ENCODE data around the gene PLEKHM2. TPM values are rescaled to one million over a fixed set of nuclear protein-coding genes. Genes with fewer than 3 reads are reported as not detected.
A peak's percentile ranks its signal among the peaks of the same experiment; 100 is the strongest.

Gene PLEKHM2
- polyA plus RNA-seq, 1 donor (not counting 4 experiments of a cell fraction or from before 2014, with no cell fraction given) = 30.0 TPM

DNA sequence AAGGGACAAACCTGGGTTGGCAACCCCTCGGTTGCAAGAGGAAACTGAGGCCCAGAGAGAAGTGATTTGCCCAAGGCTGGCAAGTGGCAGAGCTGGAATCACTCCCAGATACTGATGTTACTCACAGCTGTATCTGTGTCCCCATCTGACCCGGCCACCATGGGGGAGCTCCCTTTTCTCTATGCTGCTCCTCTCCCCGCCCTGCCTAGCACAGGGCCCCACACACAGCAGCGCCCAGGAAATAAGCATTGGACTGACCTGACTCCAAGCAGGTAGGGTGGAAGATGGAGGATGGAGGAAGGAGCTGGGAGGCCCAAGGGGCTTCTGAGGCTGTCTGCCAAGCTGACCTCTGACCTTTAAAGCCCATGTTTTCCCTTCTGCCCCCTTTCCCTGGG is 71.5 kb downstream of the PLEKHM2 start:
- no peak for FAIRE-seq
- no peak for DNase-seq (ENCODE audit: low read depth, low spot score)
- Histone ChIP-seq H3K9me1 (ENCODE audit: control insufficient read depth, extremely low read depth, insufficient read depth, low read length) (no peaks in the 10 kb centered on the region), H4K20me1 (ENCODE audit: control insufficient read depth, extremely low read depth, insufficient read depth, low read length) (no peaks in the 10 kb centered on the region), H3K27me3 (ENCODE audit: control insufficient read depth, extremely low read depth, insufficient read depth, low read length) (no peaks in the 10 kb centered on the region), H3K27ac (ENCODE audit: control insufficient read depth, insufficient read depth, low read length) (no peak overlapping the region), H3K79me2 (ENCODE audit: control insufficient read depth, insufficient read depth, low read length) (peaks cover 17% of the 10 kb centered on the region), H3K9ac (ENCODE audit: control insufficient read depth, extremely low read depth, insufficient read depth, low read length) (no peak overlapping the region), H3K4me2 (ENCODE audit: control insufficient read depth, extremely low read depth, insufficient read depth, low read depth, low read length) (no peak overlapping the region), H3K4me1 (ENCODE audit: control insufficient read depth, extremely low read depth, insufficient read depth, low read length) (peaks cover 24% of the 10 kb centered on the region), H2AFZ (ENCODE audit: control insufficient read depth, low read length) (no peak overlapping the region), H3K36me3 (ENCODE audit: control insufficient read depth in 2 of 2, extremely low read depth in 1 of 2, insufficient read depth in 2 of 2, low read length in 2 of 2) (no peaks in the 10 kb centered on the region), H3K4me3 (ENCODE audit: control insufficient read depth in 2 of 3, extremely low read depth in 1 of 3, insufficient read depth in 2 of 3, low read depth in 1 of 3, low read length in 3 of 3) (no peak overlapping the region), H3K9me3 (ENCODE audit: control insufficient read depth, low read depth, low read length) (no peaks in the 10 kb centered on the region)
- TF ChIP-seq, protein P1, sequence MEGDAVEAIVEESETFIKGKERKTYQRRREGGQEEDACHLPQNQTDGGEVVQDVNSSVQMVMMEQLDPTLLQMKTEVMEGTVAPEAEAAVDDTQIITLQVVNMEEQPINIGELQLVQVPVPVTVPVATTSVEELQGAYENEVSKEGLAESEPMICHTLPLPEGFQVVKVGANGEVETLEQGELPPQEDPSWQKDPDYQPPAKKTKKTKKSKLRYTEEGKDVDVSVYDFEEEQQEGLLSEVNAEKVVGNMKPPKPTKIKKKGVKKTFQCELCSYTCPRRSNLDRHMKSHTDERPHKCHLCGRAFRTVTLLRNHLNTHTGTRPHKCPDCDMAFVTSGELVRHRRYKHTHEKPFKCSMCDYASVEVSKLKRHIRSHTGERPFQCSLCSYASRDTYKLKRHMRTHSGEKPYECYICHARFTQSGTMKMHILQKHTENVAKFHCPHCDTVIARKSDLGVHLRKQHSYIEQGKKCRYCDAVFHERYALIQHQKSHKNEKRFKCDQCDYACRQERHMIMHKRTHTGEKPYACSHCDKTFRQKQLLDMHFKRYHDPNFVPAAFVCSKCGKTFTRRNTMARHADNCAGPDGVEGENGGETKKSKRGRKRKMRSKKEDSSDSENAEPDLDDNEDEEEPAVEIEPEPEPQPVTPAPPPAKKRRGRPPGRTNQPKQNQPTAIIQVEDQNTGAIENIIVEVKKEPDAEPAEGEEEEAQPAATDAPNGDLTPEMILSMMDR (optimal IDR thresholded peaks at IDR 0.05 in 1 of 3, IDR thresholded peaks at IDR 0.05 in 1 of 3, conservative IDR thresholded peaks at IDR 0.05 in 1 of 3; ENCODE audit: extremely low read depth in 1 of 3, insufficient read depth in 2 of 3, low read length in 3 of 3) = no peak
- no peak for TF ChIP-seq EZH2 (IDR thresholded peaks at IDR 0.05; ENCODE audit: low read length)
- dilution Hi-C loops (cut with MboI; ENCODE audit: extremely low pct_ligation_motif_present, low sequenced_read_pairs) = no loop called here

DNA sequence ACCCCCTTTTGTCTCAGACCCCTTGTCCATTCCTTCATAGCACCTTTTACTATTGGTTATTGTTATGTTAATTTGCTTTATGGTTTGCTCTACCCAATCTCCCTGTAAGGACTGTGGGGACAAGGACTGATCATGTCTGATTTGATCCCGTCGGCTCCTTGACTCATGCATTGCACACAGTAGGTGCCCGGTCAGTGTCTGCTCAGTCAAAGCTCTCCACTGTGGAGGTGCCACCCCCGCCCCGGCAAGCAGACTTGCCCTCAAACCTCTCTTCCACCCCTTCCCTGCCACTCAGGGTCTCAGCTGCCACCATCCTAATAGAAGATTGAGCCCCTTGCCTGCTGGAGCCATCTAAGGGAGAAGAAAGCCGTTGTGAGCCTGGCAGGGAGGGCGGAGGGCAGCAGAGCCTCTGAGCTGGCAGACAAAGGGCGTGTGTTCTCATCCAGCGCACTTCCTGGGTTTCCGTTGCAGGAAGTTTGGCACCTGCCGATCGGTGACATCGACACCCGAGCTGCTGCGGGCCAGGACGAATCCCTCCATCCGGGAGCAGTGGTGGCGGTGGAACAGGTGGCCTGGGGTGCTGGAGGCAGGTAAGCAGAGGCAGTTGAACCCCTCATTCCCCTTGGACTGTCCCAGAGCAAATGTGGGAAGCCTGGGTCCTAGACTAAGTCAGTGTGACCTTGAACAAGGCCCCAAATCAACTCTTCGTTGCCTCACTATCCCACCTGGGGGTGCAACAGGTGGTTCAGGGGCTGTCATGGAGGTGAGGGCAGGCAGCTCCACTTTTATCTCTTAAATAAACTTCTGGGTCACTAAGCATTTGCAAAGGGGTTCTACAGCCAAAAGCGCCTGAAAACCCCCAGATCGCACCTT is 72.3 kb downstream of the PLEKHM2 start:
- TF ChIP-seq, protein P1 (optimal IDR thresholded peaks at IDR 0.05 in 1 of 3, IDR thresholded peaks at IDR 0.05 in 1 of 3, conservative IDR thresholded peaks at IDR 0.05 in 1 of 3; ENCODE audit: extremely low read depth in 1 of 3, insufficient read depth in 2 of 3, low read length in 3 of 3) = no peak
- no peak for TF ChIP-seq EZH2 (IDR thresholded peaks at IDR 0.05; ENCODE audit: low read length)
- peak overlapping the region in 2 of 3 experiments; percentile 5 to 44 for H3K4me3 ChIP-seq (ENCODE audit: control insufficient read depth in 2 of 3, extremely low read depth in 1 of 3, insufficient read depth in 2 of 3, low read depth in 1 of 3, low read length in 3 of 3)
- DNase-seq (ENCODE audit: low read depth, low spot score) (no peak), FAIRE-seq (peak; percentile 81)
- no peaks in the 10 kb centered on the region for H3K9me3 ChIP-seq (ENCODE audit: control insufficient read depth, low read depth, low read length)
- H2AFZ ChIP-seq (ENCODE audit: control insufficient read depth, low read length) = peak overlapping the region; percentile 74
- peaks cover 24% of the 10 kb centered on the region for H3K79me2 ChIP-seq (ENCODE audit: control insufficient read depth, insufficient read depth, low read length)
- peaks cover 0 to 5% of the 10 kb centered on the region in 2 experiments for H3K36me3 ChIP-seq (ENCODE audit: control insufficient read depth in 2 of 2, extremely low read depth in 1 of 2, insufficient read depth in 2 of 2, low read length in 2 of 2)
- no peak overlapping the region for H3K27ac ChIP-seq (ENCODE audit: control insufficient read depth, insufficient read depth, low read length)
- H4K20me1 ChIP-seq (ENCODE audit: control insufficient read depth, extremely low read depth, insufficient read depth, low read length) = no peaks in the 10 kb centered on the region
- H3K4me2 ChIP-seq (ENCODE audit: control insufficient read depth, extremely low read depth, insufficient read depth, low read depth, low read length) = peak overlapping the region; percentile 75
- H3K9ac ChIP-seq (ENCODE audit: control insufficient read depth, extremely low read depth, insufficient read depth, low read length) = no peak overlapping the region
- peaks cover 30% of the 10 kb centered on the region for H3K4me1 ChIP-seq (ENCODE audit: control insufficient read depth, extremely low read depth, insufficient read depth, low read length)
- H3K27me3 ChIP-seq (ENCODE audit: control insufficient read depth, extremely low read depth, insufficient read depth, low read length) = no peaks in the 10 kb centered on the region
- no peaks in the 10 kb centered on the region for H3K9me1 ChIP-seq (ENCODE audit: control insufficient read depth, extremely low read depth, insufficient read depth, low read length)
- dilution Hi-C loops (cut with MboI; ENCODE audit: extremely low pct_ligation_motif_present, low sequenced_read_pairs) = no loop called here

Measured in keratinocyte (primary cell).